H9 (cell line): Measurements from ENCODE around the gene GALNS. TPM values are rescaled to one million over a fixed set of nuclear protein-coding genes. Genes with fewer than 3 reads are reported as not detected.

Source experiments
- DNase-seq: peaks from one replicate; pipeline ENCODE4 v3.0.0-alpha.2; 2017
- H2AFZ ChIP-seq: one replicate; pipeline ENCODE4 v1.6.1; 2013; ENCODE audit warnings: mild to moderate bottlenecking, low read length, control low read depth, moderate library complexity
- H2AK5ac ChIP-seq: 2 replicates; pipeline ENCODE4 v1.6.1; 2013; ENCODE audit warnings: low read length, control low read depth, mixed read lengths; ENCODE audit not compliant: insufficient read length
- H2BK120ac ChIP-seq: one replicate; pipeline ENCODE4 v1.6.1; 2013; ENCODE audit warnings: low read depth, mild to moderate bottlenecking, low read length, control low read depth, inconsistent platforms; ENCODE audit not compliant: poor library complexity, severe bottlenecking
- H2BK12ac ChIP-seq: 2 replicates; pipeline ENCODE4 v1.6.1; 2013; ENCODE audit warnings: low read length, control low read depth, mixed read lengths, low read depth; ENCODE audit not compliant: insufficient read length
- H2BK15ac ChIP-seq: 2 replicates; pipeline ENCODE4 v1.6.1; 2013; ENCODE audit warnings: low read depth, low read length, control low read depth
- H2BK20ac ChIP-seq: one replicate; pipeline ENCODE4 v1.6.1; 2013; ENCODE audit warnings: low read depth, mild to moderate bottlenecking, low read length, control low read depth, inconsistent platforms; ENCODE audit not compliant: poor library complexity, severe bottlenecking
- H2BK5ac ChIP-seq: 2 replicates; pipeline ENCODE4 v1.6.1; 2013; ENCODE audit warnings: low read length, control low read depth, mixed read lengths; ENCODE audit not compliant: insufficient read length
- H3K14ac ChIP-seq: 2 replicates; pipeline ENCODE4 v1.6.1; 2013; ENCODE audit warnings: low read length, control low read depth; ENCODE audit not compliant: insufficient read depth
- H3K18ac ChIP-seq: 2 replicates; pipeline ENCODE4 v1.6.1; 2013; ENCODE audit warnings: low read depth, mild to moderate bottlenecking, mixed read lengths, low read length, control low read depth; ENCODE audit not compliant: insufficient read length
- H3K23ac ChIP-seq: 2 replicates; pipeline ENCODE4 v1.6.1; 2013; ENCODE audit warnings: low read length, control low read depth, mixed read lengths, low read depth; ENCODE audit not compliant: insufficient read length
- H3K23me2 ChIP-seq: 2 replicates; pipeline ENCODE4 v1.6.1; 2013; ENCODE audit warnings: low read depth, mild to moderate bottlenecking, mixed read lengths, low read length, control low read depth; ENCODE audit not compliant: insufficient read length, poor library complexity, severe bottlenecking
- H3K27ac ChIP-seq: 2 replicates; pipeline ENCODE4 v1.5.1; 2013; ENCODE audit warnings: low read length, control low read depth, mixed read lengths, low read depth; ENCODE audit not compliant: insufficient read length
- H3K27me3 ChIP-seq: 2 replicates; pipeline ENCODE4 v1.6.1; 2013; ENCODE audit warnings: low read length, control low read depth, inconsistent platforms; ENCODE audit not compliant: insufficient read depth
- H3K4ac ChIP-seq: 2 replicates; pipeline ENCODE4 v1.6.1; 2013; ENCODE audit warnings: low read depth, mild to moderate bottlenecking, control low read depth, inconsistent platforms, low read length, moderate library complexity
- H3K4me1 ChIP-seq: 2 replicates; pipeline ENCODE4 v1.6.1; 2013; ENCODE audit warnings: low read length, control low read depth, inconsistent platforms; ENCODE audit not compliant: insufficient read depth
- H3K4me2 ChIP-seq: 2 replicates; pipeline ENCODE4 v1.6.1; 2013; ENCODE audit warnings: low read length, control low read depth, mixed read lengths; ENCODE audit not compliant: insufficient read length, insufficient read depth
- H3K56ac ChIP-seq: 2 replicates; pipeline ENCODE4 v1.6.1; 2013; ENCODE audit warnings: low read depth, mild to moderate bottlenecking, mixed read lengths, low read length, control low read depth; ENCODE audit not compliant: insufficient read length
- H3K79me1 ChIP-seq: 2 replicates; pipeline ENCODE4 v1.6.1; 2013; ENCODE audit warnings: low read depth, mild to moderate bottlenecking, moderate library complexity, low read length, control low read depth, inconsistent platforms; ENCODE audit not compliant: insufficient read depth, poor library complexity, severe bottlenecking
- H3K79me2 ChIP-seq: 2 replicates; pipeline ENCODE4 v1.6.1; 2013; ENCODE audit warnings: low read length, control low read depth, inconsistent platforms; ENCODE audit not compliant: insufficient read depth
- H3K9ac ChIP-seq: 2 replicates; pipeline ENCODE4 v1.6.1; 2013; ENCODE audit warnings: low read length, control low read depth, mixed read lengths; ENCODE audit not compliant: insufficient read length; ENCODE audit errors: extremely low read depth
- H3K9me3 ChIP-seq: one replicate; pipeline ENCODE4 v1.6.1; 2013; ENCODE audit warnings: low read depth, low read length, inconsistent platforms; ENCODE audit not compliant: control insufficient read depth
- H3T11ph ChIP-seq: one replicate; pipeline ENCODE4 v1.6.1; 2013; ENCODE audit warnings: mild to moderate bottlenecking, low read length, control low read depth, inconsistent platforms
- H4K20me1 ChIP-seq: one replicate; pipeline ENCODE4 v1.6.1; 2013; ENCODE audit not compliant: control insufficient read depth, insufficient read length, insufficient read depth
- H4K5ac ChIP-seq: 2 replicates; pipeline ENCODE4 v1.6.1; 2013; ENCODE audit warnings: low read depth, mild to moderate bottlenecking, mixed read lengths, low read length, control low read depth; ENCODE audit not compliant: insufficient read length
- H4K8ac ChIP-seq: replicated peaks from 2 replicates; pipeline ENCODE4 v1.6.1; 2013; ENCODE audit warnings: low read length, control low read depth, mixed read lengths, low read depth; ENCODE audit not compliant: insufficient read length
- H4K91ac ChIP-seq: 2 replicates; pipeline ENCODE4 v1.6.1; 2013; ENCODE audit warnings: low read depth, mild to moderate bottlenecking, moderate library complexity, mixed read lengths, low read length, control low read depth; ENCODE audit not compliant: insufficient read length
- H3K27ac Mint-ChIP-seq, 3 experiments: 2 replicates in 2 of 3; 3 replicates in 1 of 3; pipeline ENCODE4 v1.8.0; 2020 to 2021; ENCODE audit warnings: mixed read lengths in 3 of 3, mild to moderate bottlenecking in 1 of 3, moderate library complexity in 1 of 3
- H3K27me3 Mint-ChIP-seq: 2 replicates; pipeline ENCODE4 v1.8.0; 2021; ENCODE audit warnings: low read depth, mild to moderate bottlenecking, moderate library complexity, mixed read lengths
- H3K36me3 Mint-ChIP-seq, 3 experiments: 2 replicates in 2 of 3; 3 replicates in 1 of 3; pipeline ENCODE4 v1.8.0; 2020 to 2021; ENCODE audit warnings: low read depth in 3 of 3, mixed read lengths in 3 of 3; ENCODE audit not compliant: insufficient read depth in 1 of 3
- H3K4me1 Mint-ChIP-seq, 2 experiments: 2 replicates each; pipeline ENCODE4 v1.8.0; 2020; ENCODE audit warnings: mixed read lengths in 2 of 2
- H3K4me3 Mint-ChIP-seq, 2 experiments: 2 replicates in 1 of 2; 3 replicates in 1 of 2; pipeline ENCODE4 v1.8.0; 2020 to 2021; ENCODE audit warnings: mild to moderate bottlenecking in 2 of 2, mixed read lengths in 2 of 2, moderate library complexity in 1 of 2
- H3K9me3 Mint-ChIP-seq, 2 experiments: 2 replicates in 1 of 2; 3 replicates in 1 of 2; pipeline ENCODE4 v1.8.0; 2020; ENCODE audit warnings: mild to moderate bottlenecking in 2 of 2, mixed read lengths in 2 of 2, moderate library complexity in 1 of 2
- WGBS: extraction: QIAGEN DNeasy Blood & Tissue Kit; methylation state at CpG from one replicate; pipeline ENCODE4 v1.1.7; 2013; ENCODE audit warnings: missing lambda C conversion rate, low lambda C conversion rate, mixed read lengths; ENCODE audit not compliant: insufficient read length; ENCODE audit errors: extremely low coverage; 5-methylcytosine and 5-hydroxymethylcytosine counted together
- total RNA-seq: library from RNA; stranded (reverse); gene quantifications from 2 replicates; pipeline ENCODE4 v1.2.1, GENCODE V29; 2021
- TF ChIP-seq, protein P1 (sequence below): fragments of 200-600 bp; sonication (generic); conservative IDR thresholded peaks from 3 replicates; pipeline ENCODE4 v1.8.0; 2021; ENCODE audit warnings: antibody characterized with exemption, mild to moderate bottlenecking

Gene GALNS
- total RNA-seq, 1 experiment from 2014 or later: 20.3 TPM

DNA sequence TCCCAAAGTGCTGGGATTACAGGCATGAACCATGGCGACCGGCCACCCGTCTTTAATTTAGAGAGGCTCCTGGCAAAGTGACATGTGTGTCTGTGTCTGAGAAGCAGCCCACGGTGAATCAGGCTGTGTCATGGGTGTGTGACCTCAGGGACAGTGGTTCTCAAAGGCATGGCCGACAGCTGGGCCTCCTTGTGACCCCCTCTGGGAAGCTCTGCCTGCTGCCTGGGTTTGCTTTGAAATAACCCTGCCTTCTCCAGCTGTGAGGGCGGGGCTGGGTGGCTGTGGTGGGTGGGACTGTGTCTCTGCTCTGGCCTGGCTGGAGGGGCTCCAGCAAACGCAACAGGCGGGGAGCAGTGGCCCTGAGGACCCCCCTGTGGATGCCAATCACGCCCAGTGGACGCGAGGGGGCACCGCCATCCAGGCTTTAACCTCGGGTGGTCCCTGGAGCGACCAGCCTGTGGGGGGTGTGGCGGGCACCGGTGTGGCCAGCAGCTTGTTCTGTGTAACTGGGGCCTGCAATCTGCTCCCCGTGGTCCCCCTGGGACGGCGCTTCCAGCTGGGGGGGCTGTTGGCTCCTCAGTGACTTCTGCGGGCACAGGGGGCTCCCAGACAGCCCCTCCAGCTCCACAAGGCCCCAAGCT is 36.2 kb downstream of the GALNS start:
- no peaks in the 10 kb centered on the region for H4K20me1 ChIP-seq
- H4K91ac ChIP-seq: no peak overlapping the region
- no CpG with 5 or more reads among the region's 20 CpGs for WGBS
- H3K9ac ChIP-seq: no peak overlapping the region
- no peaks in the 10 kb centered on the region for H3K23me2 ChIP-seq
- Mint-ChIP-seq H3K9me3 (no peaks in the 10 kb centered on the region), H3K4me1 (no peaks in the 10 kb centered on the region), H3K36me3 (peaks cover 1 to 8% (median 6%) of the 10 kb centered on the region in 3 experiments; a peak in 3 of 7 replicates), H3K4me3 (no peak overlapping the region), H3K27me3 (no peaks in the 10 kb centered on the region), H3K27ac (0 out of 7 replicates have a peak overlapping the region, but pooled peaks of 1 of the 3 experiments have one; percentile 5)
- no peak overlapping the region for H2BK12ac ChIP-seq
- DNase-seq: no peak
- no peaks in the 10 kb centered on the region for H3K79me1 ChIP-seq
- H3K18ac ChIP-seq: no peak overlapping the region
- H3K27me3 ChIP-seq: no peaks in the 10 kb centered on the region
- no peak overlapping the region for H2AK5ac ChIP-seq
- H3K79me2 ChIP-seq: no peaks in the 10 kb centered on the region
- no peak overlapping the region for H2AFZ ChIP-seq
- H3K4ac ChIP-seq: no peak overlapping the region
- H3K4me1 ChIP-seq: no peaks in the 10 kb centered on the region
- no peak overlapping the region for H3K56ac ChIP-seq
- H2BK20ac ChIP-seq: no peak overlapping the region
- no peak overlapping the region for H3T11ph ChIP-seq
- H3K4me2 ChIP-seq: no peak overlapping the region
- H2BK120ac ChIP-seq: no peak overlapping the region
- no peak overlapping the region for H4K5ac ChIP-seq
- no peak overlapping the region for H4K8ac ChIP-seq
- H2BK5ac ChIP-seq: no peak overlapping the region
- no peak overlapping the region for H3K27ac ChIP-seq
- no peaks in the 10 kb centered on the region for H3K9me3 ChIP-seq
- H3K23ac ChIP-seq: no peak overlapping the region
- no peak overlapping the region for H2BK15ac ChIP-seq
- TF ChIP-seq, protein P1, sequence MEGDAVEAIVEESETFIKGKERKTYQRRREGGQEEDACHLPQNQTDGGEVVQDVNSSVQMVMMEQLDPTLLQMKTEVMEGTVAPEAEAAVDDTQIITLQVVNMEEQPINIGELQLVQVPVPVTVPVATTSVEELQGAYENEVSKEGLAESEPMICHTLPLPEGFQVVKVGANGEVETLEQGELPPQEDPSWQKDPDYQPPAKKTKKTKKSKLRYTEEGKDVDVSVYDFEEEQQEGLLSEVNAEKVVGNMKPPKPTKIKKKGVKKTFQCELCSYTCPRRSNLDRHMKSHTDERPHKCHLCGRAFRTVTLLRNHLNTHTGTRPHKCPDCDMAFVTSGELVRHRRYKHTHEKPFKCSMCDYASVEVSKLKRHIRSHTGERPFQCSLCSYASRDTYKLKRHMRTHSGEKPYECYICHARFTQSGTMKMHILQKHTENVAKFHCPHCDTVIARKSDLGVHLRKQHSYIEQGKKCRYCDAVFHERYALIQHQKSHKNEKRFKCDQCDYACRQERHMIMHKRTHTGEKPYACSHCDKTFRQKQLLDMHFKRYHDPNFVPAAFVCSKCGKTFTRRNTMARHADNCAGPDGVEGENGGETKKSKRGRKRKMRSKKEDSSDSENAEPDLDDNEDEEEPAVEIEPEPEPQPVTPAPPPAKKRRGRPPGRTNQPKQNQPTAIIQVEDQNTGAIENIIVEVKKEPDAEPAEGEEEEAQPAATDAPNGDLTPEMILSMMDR: no peak
- H3K14ac ChIP-seq: no peak overlapping the region
